Neural crest cell (in vitro differentiated cells): Measurements from ENCODE around the gene CDC42BPB. TPM values are rescaled to one million over a fixed set of nuclear protein-coding genes. Genes with fewer than 3 reads are reported as not detected.
A peak's percentile ranks its signal among the peaks of the same experiment; 100 is the strongest.

Experiments
- DNase-seq: peaks from one replicate; pipeline ENCODE4 v3.0.0; 2021; ENCODE audit warnings: low read depth, mixed read lengths, low spot score
- H3K27ac Mint-ChIP-seq: one replicate; pipeline ENCODE4 v1.8.0; 2021; ENCODE audit warnings: mild to moderate bottlenecking, mixed read lengths; ENCODE audit not compliant: unreplicated experiment
- H3K27me3 Mint-ChIP-seq: 2 replicates; pipeline ENCODE4 v1.8.0; 2021; ENCODE audit warnings: low read depth, mild to moderate bottlenecking, mixed read lengths
- H3K36me3 Mint-ChIP-seq: 2 replicates; pipeline ENCODE4 v1.8.0; 2021; ENCODE audit warnings: low read depth, mild to moderate bottlenecking, mixed read lengths
- H3K4me1 Mint-ChIP-seq: 2 replicates; pipeline ENCODE4 v1.8.0; 2021; ENCODE audit warnings: mixed read lengths
- H3K4me3 Mint-ChIP-seq: one replicate; pipeline ENCODE4 v1.8.0; 2021; ENCODE audit warnings: mild to moderate bottlenecking, mixed read lengths
- H3K9me3 Mint-ChIP-seq: 2 replicates; pipeline ENCODE4 v1.8.0; 2021; ENCODE audit warnings: mixed read lengths
- CTCF ChIP-seq: fragments of 200-600 bp; sonication (generic); conservative IDR thresholded peaks from 2 replicates; pipeline ENCODE4 v1.5.0; 2021; ENCODE audit warnings: antibody characterized with exemption, mild to moderate bottlenecking
- total RNA-seq: library from RNA; stranded (reverse); gene quantifications from 2 replicates; pipeline ENCODE4 v1.2.1, GENCODE V29; 2021

Gene CDC42BPB
- total RNA-seq, 1 donor from 2014 or later, result 94.8 TPM

GRCh38 chr14:102971836-102972606 is 85.3 kb downstream of the CDC42BPB start:
- no peaks in the 10 kb centered on the region for H3K27me3 Mint-ChIP-seq
- H3K36me3 Mint-ChIP-seq, result peaks cover 18% of the 10 kb centered on the region
- H3K9me3 Mint-ChIP-seq, result no peaks in the 10 kb centered on the region
- no peak overlapping the region for H3K27ac Mint-ChIP-seq
- no peak overlapping the region for H3K4me3 Mint-ChIP-seq
- H3K4me1 Mint-ChIP-seq, result peaks cover 4% of the 10 kb centered on the region
- no peak for TF ChIP-seq CTCF
- no peak for DNase-seq

- Mint-ChIP-seq H3K36me3 (peaks cover 19% of the 10 kb centered on the region), H3K27ac (no peak overlapping the region), H3K27me3 (no peaks in the 10 kb centered on the region), H3K9me3 (no peaks in the 10 kb centered on the region), H3K4me1 (peaks cover 4% of the 10 kb centered on the region), H3K4me3 (no peak overlapping the region)
- TF ChIP-seq CTCF, result no peak
- no peak for DNase-seq
These were observed 86.0 kb downstream of the CDC42BPB start for GRCh38 chr14:102971314-102971713.

- Mint-ChIP-seq H3K4me1 (peaks cover 4% of the 10 kb centered on the region), H3K36me3 (peaks cover 27% of the 10 kb centered on the region), H3K4me3 (no peak overlapping the region), H3K27me3 (no peaks in the 10 kb centered on the region), H3K27ac (peak overlapping the region; percentile 35), H3K9me3 (no peaks in the 10 kb centered on the region)
- DNase-seq, result no peak
- TF ChIP-seq CTCF, result no peak
These were observed 86.9 kb downstream of the CDC42BPB start for GRCh38 chr14:102970496-102970895.

GRCh38 chr14:102969901-102970300 is 87.4 kb downstream of the CDC42BPB start:
- Mint-ChIP-seq H3K4me3 (no peak overlapping the region), H3K27me3 (no peaks in the 10 kb centered on the region), H3K36me3 (peaks cover 29% of the 10 kb centered on the region), H3K27ac (no peak overlapping the region), H3K4me1 (peaks cover 4% of the 10 kb centered on the region), H3K9me3 (no peaks in the 10 kb centered on the region)
- no peak for DNase-seq
- TF ChIP-seq CTCF, result no peak

- TF ChIP-seq CTCF, result no peak
- H3K36me3 Mint-ChIP-seq, result peaks cover 27% of the 10 kb centered on the region
- peaks cover 4% of the 10 kb centered on the region for H3K4me1 Mint-ChIP-seq
- H3K27me3 Mint-ChIP-seq, result no peaks in the 10 kb centered on the region
- no peak overlapping the region for H3K4me3 Mint-ChIP-seq
- H3K9me3 Mint-ChIP-seq, result no peaks in the 10 kb centered on the region
- no peak overlapping the region for H3K27ac Mint-ChIP-seq
- DNase-seq, result no peak
These were observed 88.1 kb downstream of the CDC42BPB start for GRCh38 chr14:102969060-102969791.
